ENCODE data around the gene NUP93. TPM values are rescaled to one million over a fixed set of nuclear protein-coding genes. Genes with fewer than 3 reads are reported as not detected.

NUP93 gene
- total and polyA plus RNA-seq, 2 donors from 2014 or later: 34.8 to 48.8 TPM

DNA sequence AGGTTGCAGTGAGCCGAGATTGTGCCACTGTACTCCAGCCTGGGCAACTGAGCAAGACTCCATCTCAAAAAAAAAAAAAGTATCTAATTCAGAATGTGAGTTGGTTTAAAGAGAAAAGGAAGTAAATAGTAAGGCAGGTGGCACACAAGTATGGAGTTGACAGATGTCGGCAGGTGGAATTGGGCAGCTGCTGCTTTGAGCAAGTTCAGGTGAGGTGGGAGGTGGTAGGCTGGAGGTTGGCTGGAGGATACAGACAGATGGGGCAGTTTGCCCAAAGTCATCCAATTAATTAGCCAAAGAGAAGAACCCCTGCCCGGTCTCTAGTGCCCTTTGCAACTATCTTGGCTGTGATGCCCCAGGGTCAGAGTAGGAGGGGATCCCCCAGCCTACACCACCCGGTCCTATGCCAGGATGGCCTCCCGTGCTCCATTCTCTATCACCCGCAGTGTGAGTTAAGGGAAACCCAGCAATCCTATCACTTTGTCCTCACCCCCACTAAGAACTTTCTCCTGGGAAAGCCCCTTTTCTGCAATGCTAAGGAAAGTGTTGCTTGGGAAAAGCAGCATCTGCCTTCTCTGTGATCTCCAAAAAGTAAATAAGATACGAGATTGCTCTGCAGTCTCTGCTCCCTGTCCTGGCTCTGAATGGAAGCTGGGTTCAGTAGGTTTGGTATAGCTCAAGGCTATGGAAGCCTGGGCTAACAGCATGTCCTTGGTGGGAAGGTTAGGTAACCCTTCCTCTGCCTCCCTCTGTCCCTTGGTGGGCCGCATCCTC is 167.3 kb downstream of the NUP93 start:
- FAIRE-seq (no peak), DNase-seq (no peak)
- H3K4me1 ChIP-seq (ENCODE audit: control insufficient read depth in 2 of 3, insufficient read depth in 2 of 3, low read depth in 1 of 3, low read length in 3 of 3): no peaks in the 10 kb centered on the region
- no peaks in the 10 kb centered on the region for H3K27me3 ChIP-seq (ENCODE audit: control insufficient read depth, insufficient read depth, low read length)
- H3K27ac ChIP-seq (ENCODE audit: low read depth in 2 of 2, low read length in 2 of 2): no peak overlapping the region
- H3K36me3 ChIP-seq (ENCODE audit: control insufficient read depth in 2 of 3, insufficient read depth in 3 of 3, low read length in 3 of 3): no peaks in the 10 kb centered on the region
- H3K9ac ChIP-seq (ENCODE audit: low read length in 3 of 3): no peak overlapping the region
- no peak overlapping the region for H3K4me3 ChIP-seq (ENCODE audit: low read length in 3 of 3)
- intact Hi-C loops (cut with DNase I): no loop called here
- TF ChIP-seq, protein P1, sequence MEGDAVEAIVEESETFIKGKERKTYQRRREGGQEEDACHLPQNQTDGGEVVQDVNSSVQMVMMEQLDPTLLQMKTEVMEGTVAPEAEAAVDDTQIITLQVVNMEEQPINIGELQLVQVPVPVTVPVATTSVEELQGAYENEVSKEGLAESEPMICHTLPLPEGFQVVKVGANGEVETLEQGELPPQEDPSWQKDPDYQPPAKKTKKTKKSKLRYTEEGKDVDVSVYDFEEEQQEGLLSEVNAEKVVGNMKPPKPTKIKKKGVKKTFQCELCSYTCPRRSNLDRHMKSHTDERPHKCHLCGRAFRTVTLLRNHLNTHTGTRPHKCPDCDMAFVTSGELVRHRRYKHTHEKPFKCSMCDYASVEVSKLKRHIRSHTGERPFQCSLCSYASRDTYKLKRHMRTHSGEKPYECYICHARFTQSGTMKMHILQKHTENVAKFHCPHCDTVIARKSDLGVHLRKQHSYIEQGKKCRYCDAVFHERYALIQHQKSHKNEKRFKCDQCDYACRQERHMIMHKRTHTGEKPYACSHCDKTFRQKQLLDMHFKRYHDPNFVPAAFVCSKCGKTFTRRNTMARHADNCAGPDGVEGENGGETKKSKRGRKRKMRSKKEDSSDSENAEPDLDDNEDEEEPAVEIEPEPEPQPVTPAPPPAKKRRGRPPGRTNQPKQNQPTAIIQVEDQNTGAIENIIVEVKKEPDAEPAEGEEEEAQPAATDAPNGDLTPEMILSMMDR (IDR thresholded peaks at IDR 0.05; ENCODE audit: borderline replicate concordance, extremely low read depth, insufficient read depth): no peak
- H3K9me3 ChIP-seq (ENCODE audit: control insufficient read depth in 2 of 3, insufficient read depth in 1 of 3, low read length in 3 of 3): no peaks in the 10 kb centered on the region

DNA sequence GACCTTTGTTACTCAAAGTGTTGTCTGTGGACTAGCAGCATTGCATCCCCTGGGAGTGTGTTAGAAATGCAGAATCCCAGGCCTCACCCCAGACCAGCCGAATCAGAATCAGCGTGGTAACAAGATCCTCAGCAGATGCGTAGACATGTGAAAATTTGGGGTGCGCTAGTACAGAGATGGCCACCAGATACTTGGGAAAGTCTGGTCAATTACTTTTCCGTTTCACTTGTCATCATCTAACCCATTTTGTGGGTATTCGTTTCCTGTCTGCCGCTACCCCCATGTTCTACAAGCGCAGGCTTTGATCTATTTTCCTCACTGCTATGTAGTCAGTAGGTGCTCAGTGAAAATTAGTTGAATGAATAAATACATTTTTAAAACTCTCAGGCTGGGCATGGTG is 168.9 kb downstream of the NUP93 start:
- Histone ChIP-seq H3K9me3 (ENCODE audit: control insufficient read depth in 2 of 3, insufficient read depth in 1 of 3, low read length in 3 of 3) (no peaks in the 10 kb centered on the region), H3K36me3 (ENCODE audit: control insufficient read depth in 2 of 3, insufficient read depth in 3 of 3, low read length in 3 of 3) (no peaks in the 10 kb centered on the region), H3K4me1 (ENCODE audit: control insufficient read depth in 2 of 3, insufficient read depth in 2 of 3, low read depth in 1 of 3, low read length in 3 of 3) (no peaks in the 10 kb centered on the region), H3K27me3 (ENCODE audit: control insufficient read depth, insufficient read depth, low read length) (no peaks in the 10 kb centered on the region), H3K9ac (ENCODE audit: low read length in 3 of 3) (no peak overlapping the region), H3K27ac (ENCODE audit: low read depth in 2 of 2, low read length in 2 of 2) (no peak overlapping the region), H3K4me3 (ENCODE audit: low read length in 3 of 3) (no peak overlapping the region)
- no peak for FAIRE-seq
- DNase-seq: no peak
- intact Hi-C loops (cut with DNase I): no loop called here
- TF ChIP-seq, protein P1 (IDR thresholded peaks at IDR 0.05; ENCODE audit: borderline replicate concordance, extremely low read depth, insufficient read depth): no peak

Small RNA genes lying within 50 kb of the gene (microRNA-seq; reads per million reads assigned to microRNA genes)
- 31.8 reads per million, percentile 38 among the genes with 10 or more reads in this experiment for gene MIR138-2

Other genes starting within 250 kb of the NUP93 start
- gene BBS2, start 210.1 kb upstream of the NUP93 start, total RNA-seq: 64.2 TPM
- 46.5 TPM for gene BBS2, start 210.1 kb upstream of the NUP93 start, polyA plus RNA-seq (ENCODE audit: insufficient read depth, low read depth, low replicate concordance)
- gene MT4, start 165.1 kb upstream of the NUP93 start, total RNA-seq: not detected
- not detected for gene MT4, start 165.1 kb upstream of the NUP93 start, polyA plus RNA-seq (ENCODE audit: insufficient read depth, low read depth, low replicate concordance)
- not detected for gene MT3, start 140.6 kb upstream of the NUP93 start, total RNA-seq
- gene MT3, start 140.6 kb upstream of the NUP93 start, polyA plus RNA-seq (ENCODE audit: insufficient read depth, low read depth, low replicate concordance): 25.5 TPM
- 507 TPM for gene MT2A, start 121.5 kb upstream of the NUP93 start, total RNA-seq
- 315 TPM for gene MT2A, start 121.5 kb upstream of the NUP93 start, polyA plus RNA-seq (ENCODE audit: insufficient read depth, low read depth, low replicate concordance)
- 258 TPM for gene MT1E, start 104.3 kb upstream of the NUP93 start, total RNA-seq
- gene MT1E, start 104.3 kb upstream of the NUP93 start, polyA plus RNA-seq (ENCODE audit: insufficient read depth, low read depth, low replicate concordance): 191 TPM
- gene MT1M, start 97.5 kb upstream of the NUP93 start, total RNA-seq: 27.9 TPM
- gene MT1M, start 97.5 kb upstream of the NUP93 start, polyA plus RNA-seq (ENCODE audit: insufficient read depth, low read depth, low replicate concordance): 15.3 TPM
- gene MT1A, start 91.5 kb upstream of the NUP93 start, total RNA-seq: 19.8 TPM
- gene MT1A, start 91.5 kb upstream of the NUP93 start, polyA plus RNA-seq (ENCODE audit: insufficient read depth, low read depth, low replicate concordance): 3.1 TPM
- not detected for gene MT1B, start 78.2 kb upstream of the NUP93 start, total RNA-seq
- not detected for gene MT1B, start 78.2 kb upstream of the NUP93 start, polyA plus RNA-seq (ENCODE audit: insufficient read depth, low read depth, low replicate concordance)
- 53.3 TPM for gene MT1F, start 72.2 kb upstream of the NUP93 start, total RNA-seq
- gene MT1F, start 72.2 kb upstream of the NUP93 start, polyA plus RNA-seq (ENCODE audit: insufficient read depth, low read depth, low replicate concordance): 312 TPM
- 33.6 TPM for gene MT1G, start 62.1 kb upstream of the NUP93 start, total RNA-seq
- gene MT1G, start 62.1 kb upstream of the NUP93 start, polyA plus RNA-seq (ENCODE audit: insufficient read depth, low read depth, low replicate concordance): 2,564 TPM
- gene MT1H, start 60.3 kb upstream of the NUP93 start, total RNA-seq: 4.4 TPM
- gene MT1H, start 60.3 kb upstream of the NUP93 start, polyA plus RNA-seq (ENCODE audit: insufficient read depth, low read depth, low replicate concordance): 606 TPM
- gene MT1X, start 47.7 kb upstream of the NUP93 start, total RNA-seq: 223 TPM
- gene MT1X, start 47.7 kb upstream of the NUP93 start, polyA plus RNA-seq (ENCODE audit: insufficient read depth, low read depth, low replicate concordance): 476 TPM
- 5.4 TPM for gene SLC12A3, start 135.1 kb downstream of the NUP93 start, total RNA-seq
- 277 TPM for gene SLC12A3, start 135.1 kb downstream of the NUP93 start, polyA plus RNA-seq (ENCODE audit: insufficient read depth, low read depth, low replicate concordance)
- gene HERPUD1, start 202.0 kb downstream of the NUP93 start, total RNA-seq: 209 TPM
- 234 TPM for gene HERPUD1, start 202.0 kb downstream of the NUP93 start, polyA plus RNA-seq (ENCODE audit: insufficient read depth, low read depth, low replicate concordance)
- gene CETP, start 231.8 kb downstream of the NUP93 start, total RNA-seq: 1.3 TPM
- gene CETP, start 231.8 kb downstream of the NUP93 start, polyA plus RNA-seq (ENCODE audit: insufficient read depth, low read depth, low replicate concordance): 2.1 TPM